HG02970 (cell line): Measurements from ENCODE around the gene NCF1.
"Not testable (repeated sequence)": the region's sequence is repeated elsewhere in the genome, so short reads cannot be mapped to it uniquely, and the experiment has no call there.

Experiments used
- ATAC-seq: cut with Tn5 transposase; IDR thresholded peaks from one replicate; pipeline ENCODE4 v1.9.1; 2021; ENCODE audit warnings: mild to moderate bottlenecking, moderate library complexity, moderate number of reproducible peaks; ENCODE audit not compliant: unreplicated experiment, low FRiP score

The NCF1 gene

GRCh38 chr7:74773760-74774750, at the start of gene NCF1:
TSS of gene NCF1 (plus strand) at chr7:74774011. CDS start at chr7:74774032, 21 bp downstream.
- not testable (repeated sequence) for ATAC-seq

GRCh38 chr7:74725840-74726239, 48.0 kb upstream of the NCF1 start:
- ATAC-seq, result no peak

DNA sequence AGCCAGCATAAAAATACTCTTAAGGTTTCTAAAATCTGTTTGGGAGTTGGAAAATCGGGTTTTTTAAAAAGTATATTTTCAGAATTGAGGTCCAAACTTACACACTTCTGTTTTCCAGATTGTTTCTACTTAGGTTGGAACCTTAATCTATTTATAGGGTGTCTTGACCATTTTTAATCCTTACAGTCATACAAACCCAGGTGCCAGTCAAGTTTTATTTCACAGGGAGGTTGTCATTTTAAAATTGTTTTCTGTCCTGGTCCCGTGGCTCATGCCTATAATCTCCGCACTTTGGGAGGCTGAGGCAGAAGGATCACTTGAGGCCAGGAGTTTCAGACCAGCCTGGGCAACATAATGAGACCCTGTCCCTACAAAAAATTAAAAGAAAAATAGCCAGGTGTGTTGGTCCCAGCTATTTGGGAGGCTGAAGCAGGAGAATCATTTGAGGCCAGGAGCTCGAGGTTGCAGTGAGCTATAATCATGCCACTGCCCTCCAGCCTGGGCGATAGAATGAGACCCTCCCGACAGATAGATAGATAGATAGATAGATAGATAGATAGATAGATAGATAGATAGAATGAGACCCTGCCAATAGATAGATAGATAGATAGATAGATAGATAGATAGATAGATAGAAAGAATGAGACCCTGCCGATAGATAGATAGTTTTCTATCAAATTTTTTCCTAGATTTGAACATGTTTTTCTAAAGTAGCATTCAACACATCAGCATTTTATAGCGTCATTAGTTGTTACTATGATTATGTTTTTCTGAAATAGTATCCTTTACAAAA, 47.3 kb upstream of the NCF1 start:
- no peak for ATAC-seq

DNA sequence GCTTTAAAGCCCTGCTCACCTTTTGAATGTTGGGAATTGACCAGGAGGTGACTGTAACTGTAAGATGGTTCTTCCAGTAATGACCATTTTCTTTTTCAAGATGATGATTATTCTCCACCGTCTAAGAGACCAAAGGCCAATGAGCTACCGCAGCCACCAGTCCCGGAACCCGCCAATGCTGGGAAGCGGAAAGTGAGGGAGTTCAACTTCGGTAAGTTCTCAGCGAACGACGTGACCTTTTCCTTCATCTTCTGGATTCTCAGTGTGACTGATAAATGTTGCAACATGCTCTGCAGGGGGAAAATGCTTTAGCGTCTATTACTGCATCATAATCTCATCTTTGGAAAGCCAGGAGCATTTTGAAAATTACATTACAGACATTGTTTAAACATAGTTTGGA, 45.1 kb upstream of the NCF1 start:
- ATAC-seq, result not testable (repeated sequence)

- not testable (repeated sequence) for ATAC-seq
Observed at GRCh38 chr7:74730186-74730585, 43.6 kb upstream of the NCF1 start.

DNA sequence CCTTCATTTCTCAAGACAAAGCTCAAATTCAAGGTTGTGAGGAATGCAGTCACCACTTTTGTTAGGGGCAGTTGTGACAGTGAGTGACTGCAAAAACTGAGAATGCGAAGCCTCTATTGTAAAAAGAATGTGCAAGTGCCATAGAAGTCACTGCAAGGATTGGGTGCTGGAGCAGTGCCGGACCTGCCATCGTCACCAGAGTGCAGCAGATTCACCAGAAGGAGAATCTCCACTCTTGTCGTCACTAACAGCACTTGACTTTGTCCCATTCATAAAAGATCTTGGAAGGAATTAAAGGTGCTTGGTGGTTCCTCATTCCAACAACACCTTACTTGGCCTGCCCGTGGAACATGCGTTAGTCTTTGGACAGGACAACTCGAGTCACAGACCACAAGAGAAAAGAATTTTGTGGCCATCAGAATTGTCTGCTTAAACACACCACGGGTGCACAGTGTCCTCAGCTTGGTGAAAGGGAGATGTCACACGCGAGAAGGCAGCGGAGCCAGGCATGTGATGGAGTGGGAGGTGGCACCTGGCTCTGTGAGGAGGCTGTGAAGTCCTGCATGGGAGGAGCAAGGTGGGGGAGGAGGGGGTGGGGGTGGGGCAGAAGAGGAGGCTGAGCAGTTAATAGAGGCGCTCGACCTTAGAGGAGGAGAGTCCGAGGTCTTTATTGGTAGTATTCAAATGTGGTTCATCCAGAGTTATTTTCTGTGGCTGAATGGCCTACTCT, 33.7 kb upstream of the NCF1 start:
- not testable (repeated sequence) for ATAC-seq

DNA sequence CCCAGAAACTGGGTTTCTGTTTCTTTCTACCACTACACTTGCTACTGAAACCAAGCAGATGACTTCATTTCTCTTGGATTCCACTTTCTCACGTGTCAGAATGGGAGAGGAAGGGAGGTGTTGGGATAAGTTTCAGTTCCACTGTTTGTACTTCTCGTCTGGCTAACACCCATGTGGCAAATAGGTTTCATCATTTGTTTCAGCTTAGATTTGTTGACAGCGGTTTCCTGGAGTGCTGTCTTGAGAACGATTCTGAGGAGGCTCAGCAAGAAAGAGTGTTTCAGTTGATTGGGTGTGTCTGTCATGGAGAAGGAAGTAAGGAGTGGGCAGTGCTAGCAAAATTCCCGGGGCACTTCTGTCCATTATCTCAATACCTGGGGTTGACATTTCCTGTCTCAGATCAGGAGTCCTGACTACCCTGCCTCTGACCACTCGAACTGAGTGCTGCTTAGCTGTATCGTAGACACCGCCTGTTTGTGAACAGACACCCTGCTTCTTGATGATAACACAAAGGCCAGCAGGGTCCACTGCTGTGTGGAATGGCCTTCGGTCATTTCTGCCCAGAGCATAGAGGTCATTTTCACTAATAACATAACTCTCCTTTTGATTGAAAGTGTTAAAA, 29.8 kb upstream of the NCF1 start:
- ATAC-seq, result not testable (repeated sequence)

DNA sequence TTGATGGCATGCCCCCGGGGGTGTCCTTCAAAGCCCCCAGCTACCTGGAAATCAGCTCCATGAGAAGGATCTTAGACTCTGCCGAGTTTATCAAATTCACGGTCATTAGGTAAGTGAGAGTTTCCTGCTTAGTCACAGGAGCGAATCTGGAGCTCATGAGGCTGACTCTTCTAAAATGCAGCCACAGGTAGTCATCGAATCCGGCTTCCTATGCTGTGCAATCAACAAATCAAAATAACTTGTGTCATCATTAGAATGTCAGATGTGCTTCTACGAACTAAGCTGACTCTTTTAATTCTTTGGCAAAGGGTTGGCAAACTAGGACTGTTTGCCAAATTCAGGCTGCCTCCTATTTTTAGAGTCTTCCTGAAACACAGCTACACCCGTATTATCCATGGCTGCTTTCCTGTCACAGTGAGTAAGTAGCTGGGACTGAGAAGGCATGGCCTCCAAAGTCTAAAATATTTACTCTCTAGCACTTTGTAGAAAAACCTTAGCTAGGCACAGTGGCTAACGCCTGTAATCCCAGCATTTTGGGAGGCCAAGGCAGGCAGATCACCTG, 19.8 kb upstream of the NCF1 start:
- ATAC-seq, result not testable (repeated sequence)

DNA sequence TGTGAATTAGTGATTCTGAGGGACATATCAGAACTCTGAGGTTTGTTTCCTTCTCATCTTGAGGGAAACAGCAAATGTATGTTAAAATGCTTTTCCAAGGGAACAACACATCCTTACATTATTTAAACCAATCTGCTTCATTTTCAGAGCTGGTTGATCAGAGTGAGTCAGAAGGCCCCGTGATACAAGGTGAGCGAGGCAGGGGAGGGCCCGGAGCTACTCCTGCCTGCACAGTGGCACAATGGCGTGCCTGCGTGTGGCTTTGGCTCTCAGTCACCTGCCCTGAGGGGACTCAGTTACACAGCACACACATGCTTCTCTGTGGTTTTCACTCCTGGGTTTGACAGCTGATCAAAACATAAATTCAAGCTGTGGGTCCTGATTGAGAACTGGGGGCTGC, 17.1 kb upstream of the NCF1 start:
- ATAC-seq, result not testable (repeated sequence)

GRCh38 chr7:74758268-74758667, 15.5 kb upstream of the NCF1 start:
- ATAC-seq, result not testable (repeated sequence)

GRCh38 chr7:74758982-74759381, 14.8 kb upstream of the NCF1 start:
- ATAC-seq, result not testable (repeated sequence)

DNA sequence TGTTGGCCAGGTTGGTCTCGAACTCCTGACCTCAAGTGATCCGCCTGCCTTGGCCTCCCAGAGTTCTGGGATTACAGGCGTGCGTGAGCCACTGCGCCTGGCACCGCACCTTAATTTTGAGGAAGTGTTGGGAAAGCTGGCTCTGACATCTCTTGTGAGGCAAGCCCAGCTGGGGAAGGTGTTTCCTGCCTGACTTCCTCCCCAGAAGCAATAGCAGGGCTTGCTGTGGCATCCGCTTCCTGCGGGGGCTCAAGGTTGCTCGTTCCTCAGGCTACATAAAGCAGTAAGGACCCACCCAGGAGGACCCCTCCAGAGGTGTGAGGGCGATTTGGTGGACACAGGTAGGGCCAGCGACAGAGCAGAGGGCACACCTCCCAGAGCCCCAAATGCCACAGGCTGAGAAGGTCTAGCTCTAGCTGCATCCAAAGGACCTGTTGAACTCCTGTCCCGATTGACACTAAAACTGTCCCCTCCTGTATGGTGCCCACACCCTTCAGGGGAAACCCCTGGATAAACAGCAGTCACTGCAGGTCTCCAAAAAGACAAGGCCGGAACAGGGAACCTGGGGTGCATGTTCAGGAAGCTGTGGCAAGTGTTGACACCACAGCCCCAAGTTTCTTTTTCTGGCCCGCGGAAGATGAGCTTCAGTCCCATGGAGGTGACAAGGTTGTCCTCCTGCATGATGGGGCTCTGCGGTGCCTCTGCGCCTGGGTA, 8.4 kb upstream of the NCF1 start:
- not testable (repeated sequence) for ATAC-seq

- ATAC-seq, result not testable (repeated sequence)
Observed at GRCh38 chr7:74766509-74766908, 7.3 kb upstream of the NCF1 start.

GRCh38 chr7:74766991-74767390, 6.8 kb upstream of the NCF1 start:
- not testable (repeated sequence) for ATAC-seq

DNA sequence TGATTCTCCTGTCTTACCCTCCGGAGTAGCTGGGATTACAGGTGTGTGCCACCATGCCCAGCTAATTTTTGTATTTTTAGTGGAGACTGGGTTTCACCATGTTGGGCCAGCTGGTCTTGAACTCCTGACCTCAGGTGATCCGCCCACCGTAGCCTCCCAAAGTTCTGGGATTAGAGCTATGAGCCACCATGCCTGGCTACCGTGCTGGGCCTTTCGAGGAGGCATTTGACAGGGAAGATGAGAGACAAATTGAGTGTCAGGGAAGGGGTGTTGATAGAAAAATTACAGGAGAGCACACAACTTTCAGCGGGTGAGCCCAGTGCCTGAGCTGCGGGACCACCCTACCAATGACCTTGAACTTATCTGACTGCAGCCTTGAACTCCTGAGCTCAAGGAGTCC, 3.7 kb upstream of the NCF1 start:
- not testable (repeated sequence) for ATAC-seq

DNA sequence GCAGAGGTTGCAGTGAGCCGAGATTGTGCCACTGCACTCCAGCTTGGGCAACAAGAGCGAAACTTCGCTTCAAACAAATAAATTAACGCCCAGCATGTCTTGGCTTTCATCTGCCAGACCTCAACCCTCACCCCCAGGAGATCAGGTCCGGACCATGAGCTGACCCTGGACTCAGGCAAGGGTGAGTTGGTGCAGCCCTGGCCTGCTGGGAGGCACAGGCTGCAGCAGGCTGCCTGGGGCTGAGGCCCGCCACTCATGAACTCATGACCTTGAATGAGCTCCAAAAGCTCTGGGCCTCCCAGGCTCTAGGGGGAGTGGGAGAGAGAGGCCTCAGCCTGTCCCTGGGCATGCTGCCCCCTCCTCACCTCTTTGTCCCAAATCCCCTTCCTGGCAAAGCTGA, 1.7 kb upstream of the NCF1 start:
- ATAC-seq, result not testable (repeated sequence)

GRCh38 chr7:74775111-74775510, 1.3 kb downstream of the NCF1 start:
- not testable (repeated sequence) for ATAC-seq

GRCh38 chr7:74779053-74779452, 5.2 kb downstream of the NCF1 start:
- not testable (repeated sequence) for ATAC-seq

GRCh38 chr7:74781746-74782145, 7.9 kb downstream of the NCF1 start:
- not testable (repeated sequence) for ATAC-seq
